Lung (tissue), 12 donors: Measurements from ENCODE around the gene CCL13. TPM values are rescaled to one million over a fixed set of nuclear protein-coding genes. Genes with fewer than 3 reads are reported as not detected.

Experiments used
- ATAC-seq: fragments of 200-7000 bp; cut with Tn5 transposase; one replicate; pipeline ENCODE4 v1.9.1; 2020; ENCODE audit warnings: moderate number of reproducible peaks; ENCODE audit not compliant: insufficient read depth, low FRiP score
- DNase-seq, 3 donors: peaks; one replicate each; pipeline ENCODE4 v3.0.0-alpha.2; 2013 to 2017
- H3K27ac ChIP-seq, 2 donors: one replicate each; pipeline ENCODE4 v1.5.1; 2013; ENCODE audit warnings: mild to moderate bottlenecking in 2 of 2, moderate library complexity in 2 of 2, control low read depth in 1 of 2, inconsistent platforms in 1 of 2, low read depth in 1 of 2, low read length in 1 of 2
- H3K27me3 ChIP-seq, 3 donors: one replicate each; pipeline ENCODE4 v1.5.1; 2013; ENCODE audit warnings: low read length in 2 of 3; ENCODE audit not compliant: control insufficient read depth in 3 of 3, insufficient read depth in 3 of 3
- H3K36me3 ChIP-seq, 4 donors: one replicate each; pipeline ENCODE4 v1.5.1; 2013; ENCODE audit warnings: low read length in 4 of 4, mild to moderate bottlenecking in 1 of 4, moderate library complexity in 1 of 4; ENCODE audit not compliant: control insufficient read depth in 4 of 4, insufficient read depth in 4 of 4
- H3K4me1 ChIP-seq, 5 donors: one replicate each; pipeline ENCODE4 v1.5.1; 2013; ENCODE audit warnings: low read length in 5 of 5, mild to moderate bottlenecking in 2 of 5, moderate library complexity in 1 of 5; ENCODE audit not compliant: control insufficient read depth in 5 of 5, insufficient read depth in 5 of 5
- H3K4me3 ChIP-seq: one replicate; pipeline ENCODE4 v1.5.1; 2013; ENCODE audit warnings: mild to moderate bottlenecking, control low read depth, moderate library complexity
- H3K9ac ChIP-seq, 2 donors: one replicate each; pipeline ENCODE4 v1.5.1; 2013; ENCODE audit warnings: low read length in 2 of 2, control low read depth in 1 of 2; ENCODE audit not compliant: insufficient read depth in 1 of 2
- H3K9me3 ChIP-seq, 4 donors: one replicate each; pipeline ENCODE4 v1.5.1; 2013; ENCODE audit warnings: low read length in 3 of 4, mild to moderate bottlenecking in 1 of 4, moderate library complexity in 1 of 4; ENCODE audit not compliant: control insufficient read depth in 4 of 4, insufficient read depth in 3 of 4
- CTCF ChIP-seq: IDR thresholded peaks from 2 replicates; pipeline ENCODE4 v1.5.1; 2012; ENCODE audit warnings: mild to moderate bottlenecking; ENCODE audit errors: control extremely low read depth, extremely low read depth
- WGBS, 2 donors: extraction: QIAGEN DNeasy Blood & Tissue Kit; methylation state at CpG; one replicate each; pipeline ENCODE4 v1.1.7; 2013; 5-methylcytosine and 5-hydroxymethylcytosine counted together
- polyA plus RNA-seq, 2 donors: library from polyadenylated mRNA; stranded (reverse); fragments of 200-250 nt; gene quantifications; one replicate each; pipeline ENCODE4 v1.2.1, GENCODE V29; 2013
- total RNA-seq, 2 donors: library from RNA; depleted of rRNA in 1 of 2; stranded (reverse); fragments of >200 nt in 1 of 2; gene quantifications; one replicate each; pipeline ENCODE4 v1.2.1, GENCODE V29; 2014 to 2021
- donor health status: control.
- donor health status: control.
- donor health status: Bipolar disorder and iron deficiency.
- donor health status: healthy.
- donor health status: DM: yes; HTN: yes; CAD: no.

Gene CCL13
- total and polyA plus RNA-seq, 4 donors: 2.5 to 4.6 (median 4.1) TPM

GRCh38 chr17:34357398-34357797, 1.1 kb downstream of the CCL13 start:
- H3K36me3 ChIP-seq: no peaks in the 10 kb centered on the region
- no peak overlapping the region for H3K4me3 ChIP-seq
- no peak overlapping the region for H3K27ac ChIP-seq
- H3K9ac ChIP-seq: no peak overlapping the region
- no peaks in the 10 kb centered on the region for H3K27me3 ChIP-seq
- peaks cover 0 to 17% (median 0%) of the 10 kb centered on the region in 5 donors for H3K4me1 ChIP-seq
- TF ChIP-seq CTCF: no peak
- H3K9me3 ChIP-seq: no peaks in the 10 kb centered on the region
- ATAC-seq (no peak), DNase-seq (no peak)
- 68 to 84% methylated on average over 2 of the region's 2 CpGs for WGBS, 2 donors

DNA sequence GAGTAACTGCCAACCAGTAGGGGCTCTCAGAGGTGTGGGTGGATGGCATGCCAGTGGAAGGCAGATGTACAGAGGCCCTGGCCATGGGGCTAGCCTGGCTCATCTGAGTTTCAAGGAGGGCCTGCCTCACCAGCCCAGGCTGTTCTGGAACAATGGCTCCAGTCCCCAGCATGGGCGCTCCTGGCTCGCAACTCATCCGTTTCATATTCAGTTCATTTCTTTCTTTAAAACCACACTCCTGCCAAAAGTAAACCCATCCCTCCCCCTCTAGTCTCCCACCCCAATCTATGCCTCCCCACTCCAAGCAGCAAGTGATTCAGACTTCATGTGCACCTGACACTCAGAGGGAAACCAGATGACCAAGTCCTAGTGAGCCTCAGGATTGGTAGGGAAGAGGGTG, 2.4 kb downstream of the CCL13 start:
- no peak for TF ChIP-seq CTCF
- Histone ChIP-seq H3K36me3 (no peaks in the 10 kb centered on the region), H3K9ac (no peak overlapping the region), H3K4me1 (peaks cover 0 to 9% (median 2%) of the 10 kb centered on the region in 5 donors), H3K9me3 (no peaks in the 10 kb centered on the region), H3K27me3 (no peaks in the 10 kb centered on the region), H3K27ac (no peak overlapping the region), H3K4me3 (no peak overlapping the region)
- WGBS, 2 donors: 96 to 98% methylated on average over 3 of the region's 3 CpGs
- DNase-seq (no peak), ATAC-seq (no peak)

- Histone ChIP-seq H3K27me3 (no peaks in the 10 kb centered on the region), H3K27ac (no peak overlapping the region), H3K9ac (no peak overlapping the region), H3K4me3 (no peak overlapping the region), H3K4me1 (peaks cover 0 to 9% (median 0%) of the 10 kb centered on the region in 5 donors), H3K9me3 (no peaks in the 10 kb centered on the region), H3K36me3 (no peaks in the 10 kb centered on the region)
- WGBS, 2 donors: 67 to 74% methylated on average over 11 of the region's 11 CpGs
- ATAC-seq (no peak), DNase-seq (no peak)
- no peak for TF ChIP-seq CTCF
These were observed 4.5 kb downstream of the CCL13 start for GRCh38 chr17:34360601-34361270.
